GM12892 (cell line): ENCODE results near the gene MOB3B.

ENCODE experiments used
- POLR2A ChIP-seq: IDR thresholded peaks from 2 replicates; pipeline ENCODE4 v1.6.1; 2011; ENCODE audit warnings: low read depth, low read length, control low read depth
- POLR2AphosphoS5 ChIP-seq: IDR thresholded peaks from 2 replicates; pipeline ENCODE4 v1.6.1; 2011; ENCODE audit warnings: low read depth, low read length, control low read depth
- TAF1 ChIP-seq: IDR thresholded peaks from 2 replicates; pipeline ENCODE4 v1.6.1; 2011; ENCODE audit warnings: low read depth, mild to moderate bottlenecking, control low read depth, low read length, borderline replicate concordance

DNA sequence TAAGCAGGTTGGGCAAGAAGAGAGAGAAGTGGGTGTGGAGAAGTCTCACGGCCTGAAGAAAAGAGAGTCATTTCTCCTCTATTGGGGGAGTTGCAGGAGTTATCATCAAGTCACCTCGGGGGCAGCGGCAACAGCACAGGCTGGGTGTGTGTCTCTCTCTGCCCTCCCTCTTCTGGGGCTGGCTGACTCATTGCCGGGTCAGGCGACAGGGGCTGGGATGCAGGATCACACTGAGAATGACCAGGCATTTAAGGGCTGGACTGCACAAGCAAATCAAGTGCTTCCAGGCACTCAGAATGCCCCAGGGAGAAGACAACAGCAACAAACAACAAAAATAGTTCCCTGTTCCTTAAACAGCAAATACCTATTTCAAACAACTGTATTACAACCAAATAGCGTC is 226.4 kb downstream of the MOB3B start:
- no peak for TF ChIP-seq POLR2AphosphoS5
- no peak for TF ChIP-seq POLR2A
- TF ChIP-seq TAF1: no peak
